NT2/D1 (cell line): ENCODE measurements around the gene MYPOP.

Source experiments
- DNase-seq: peaks from one replicate; pipeline ENCODE4 v3.0.0-alpha.2; 2011; ENCODE audit warnings: low read depth, low spot score
- H3K27me3 ChIP-seq: 2 replicates; pipeline ENCODE4 v1.6.0; 2011; ENCODE audit warnings: mild to moderate bottlenecking; ENCODE audit not compliant: insufficient read length, insufficient read depth
- H3K36me3 ChIP-seq: 2 replicates; pipeline ENCODE4 v1.6.1; 2011; ENCODE audit warnings: mild to moderate bottlenecking, low read length, mixed read lengths; ENCODE audit not compliant: insufficient read depth, insufficient read length
- H3K4me1 ChIP-seq: 2 replicates; pipeline ENCODE4 v1.5.1; 2011; ENCODE audit not compliant: insufficient read depth, insufficient read length
- H3K4me3 ChIP-seq: 2 replicates; pipeline ENCODE4 v1.5.1; 2011; ENCODE audit warnings: low read depth; ENCODE audit not compliant: insufficient read length
- H3K9ac ChIP-seq: 2 replicates; pipeline ENCODE4 v1.6.0; 2011; ENCODE audit warnings: low read depth; ENCODE audit not compliant: insufficient read length
- H3K9me3 ChIP-seq: 2 replicates; pipeline ENCODE4 v1.5.1; 2011; ENCODE audit warnings: mild to moderate bottlenecking, low read length; ENCODE audit not compliant: insufficient read depth
- SUZ12 ChIP-seq: IDR thresholded peaks from 2 replicates; pipeline ENCODE4 v1.6.1; 2011; ENCODE audit not compliant: insufficient read length, insufficient read depth; ENCODE audit errors: extremely low read depth
- YY1 ChIP-seq: IDR thresholded peaks from 2 replicates; pipeline ENCODE4 v1.6.1; 2011; ENCODE audit not compliant: insufficient read length, insufficient read depth
- ZNF274 ChIP-seq: IDR thresholded peaks from 2 replicates; pipeline ENCODE4 v1.6.1; 2011; ENCODE audit warnings: mild to moderate bottlenecking, low read depth, low read length

MYPOP gene

DNA sequence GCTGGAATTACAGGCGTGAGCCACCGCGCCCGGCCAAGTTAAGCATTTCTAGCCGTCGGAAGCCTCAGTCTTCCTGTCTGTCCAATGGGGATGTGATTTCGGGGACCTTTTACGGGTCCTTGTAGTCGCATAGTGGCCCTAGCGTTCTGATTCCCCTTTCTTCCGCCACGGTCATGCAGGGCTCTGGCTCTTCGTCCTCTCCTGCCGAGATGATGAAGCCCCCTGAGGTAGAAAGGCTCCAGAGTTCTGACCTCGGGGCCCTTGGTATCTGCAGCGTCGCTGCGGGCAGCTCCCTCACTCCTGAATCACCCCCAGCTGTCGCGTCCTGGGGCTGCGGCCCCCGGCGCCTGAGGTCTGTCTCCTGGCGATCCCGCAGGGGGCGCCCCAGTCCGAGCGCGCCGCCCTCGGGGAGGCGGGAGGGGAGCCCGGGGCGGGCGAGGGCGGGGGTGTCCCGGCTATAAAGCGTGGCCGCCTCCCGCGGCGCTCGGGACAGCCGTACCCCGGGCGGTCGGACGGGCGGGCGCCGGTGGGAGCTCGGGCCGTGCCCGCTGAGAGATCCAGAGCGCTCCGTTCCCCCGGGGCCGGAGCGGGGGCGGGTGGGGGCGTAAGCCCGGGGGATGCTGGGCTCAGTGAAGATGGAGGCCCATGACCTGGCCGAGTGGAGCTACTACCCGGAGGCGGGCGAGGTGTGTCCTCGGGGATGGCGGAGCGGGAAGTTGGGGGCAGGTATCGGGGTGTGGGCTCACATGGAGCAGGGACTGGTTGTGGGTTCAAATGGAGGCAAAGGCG lies 38.4 kb downstream of the MYPOP start, which contains the start of gene FOXA3:
Gene FOXA3 (plus strand): TSS at position 487 of the 789 bp plus-strand sequence. CDS start 131 bp downstream, at position 618.
- Histone ChIP-seq H3K36me3 (peaks cover 14% of the 10 kb centered on the region), H3K4me1 (peaks cover 6% of the 10 kb centered on the region), H3K9me3 (no peaks in the 10 kb centered on the region), H3K4me3 (peak within 1 kb of the TSS; percentile 88), H3K27me3 (no peaks in the 10 kb centered on the region), H3K9ac (peak within 1 kb of the TSS; percentile 82)
- TF ChIP-seq YY1 (no peak), SUZ12 (no peak), ZNF274 (no peak)
- no peak for DNase-seq

DNA sequence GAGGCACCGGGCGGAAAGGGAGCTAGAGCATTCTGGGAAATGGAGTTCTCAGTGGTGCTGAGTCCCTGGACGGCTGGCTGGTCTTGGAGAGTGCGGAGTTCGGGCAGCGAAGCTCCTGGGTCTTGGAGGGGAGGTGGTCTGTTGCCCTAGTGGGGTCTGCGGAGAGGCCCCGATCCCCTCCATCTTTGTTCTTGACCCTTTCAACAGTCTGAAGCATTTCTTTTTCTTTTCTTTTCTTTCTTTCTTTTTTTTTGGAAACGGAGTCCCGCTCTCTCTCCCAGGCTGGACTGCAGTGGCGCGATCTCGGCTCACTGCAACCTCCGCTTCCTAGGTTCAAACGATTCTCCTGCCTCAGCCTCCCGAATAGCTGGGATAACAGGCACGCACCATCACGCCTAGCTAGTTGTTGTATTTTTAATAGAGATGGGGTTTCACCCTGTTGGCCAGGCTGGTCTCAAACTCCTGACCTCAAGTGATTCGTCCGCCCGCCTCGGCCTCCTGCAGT lies 39.0 kb downstream of the MYPOP start:
- Histone ChIP-seq H3K27me3 (no peaks in the 10 kb centered on the region), H3K4me3 (peak overlapping the region; percentile 88), H3K4me1 (peaks cover 6% of the 10 kb centered on the region), H3K9me3 (no peaks in the 10 kb centered on the region), H3K36me3 (peaks cover 17% of the 10 kb centered on the region), H3K9ac (peak overlapping the region; percentile 67)
- DNase-seq, result no peak
- TF ChIP-seq ZNF274, result no peak
- no peak for TF ChIP-seq YY1
- TF ChIP-seq SUZ12, result no peak

DNA sequence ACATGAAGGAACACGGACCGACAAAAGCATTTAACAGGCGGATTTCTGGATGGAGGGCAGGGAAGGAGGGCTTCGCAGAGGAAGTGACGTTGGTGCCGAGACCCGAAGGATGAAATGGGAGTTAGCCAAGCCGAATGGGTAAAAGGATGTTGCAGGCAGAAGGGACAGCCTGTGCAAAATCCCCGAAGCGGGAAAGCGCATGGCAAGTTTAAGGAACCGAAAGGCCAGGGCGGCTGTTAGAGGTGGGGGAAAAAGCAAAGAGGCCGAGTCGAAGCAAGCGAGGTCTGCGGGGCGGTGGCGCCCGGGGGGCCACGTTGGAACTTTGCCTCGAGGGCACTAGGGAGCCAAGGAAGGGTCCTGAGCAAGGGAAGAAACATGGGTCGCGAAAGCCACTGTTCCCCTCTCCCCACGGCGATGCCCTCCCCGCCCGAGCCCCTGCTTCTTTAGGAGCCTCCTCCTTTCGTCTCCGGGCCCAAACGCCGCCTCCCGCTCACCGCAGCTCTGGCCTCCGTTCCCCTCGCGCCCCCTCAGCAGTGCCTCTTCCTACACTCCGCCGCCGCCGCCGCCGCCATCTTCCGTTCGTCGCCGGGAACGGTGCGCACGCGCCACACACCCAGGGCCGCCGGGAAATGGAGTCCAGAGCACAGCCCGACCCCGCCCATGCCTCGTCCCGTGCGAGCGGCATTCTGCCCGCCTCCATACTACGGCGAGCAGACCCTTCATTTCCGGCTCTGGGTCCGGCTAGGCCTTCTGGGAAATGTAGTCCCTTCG lies 39.7 kb downstream of the MYPOP start, which contains the start of gene SYMPK:
Gene SYMPK (minus strand): TSS at position 584 of the 771 bp plus-strand sequence. CDS start 8,652 bp downstream, outside the sequence.
- no peak for TF ChIP-seq ZNF274
- TF ChIP-seq YY1, result peak; percentile 71
- Histone ChIP-seq H3K36me3 (peaks cover 22% of the 10 kb centered on the region), H3K9me3 (no peaks in the 10 kb centered on the region), H3K9ac (peak within 1 kb of the TSS; percentile 93), H3K27me3 (no peaks in the 10 kb centered on the region), H3K4me1 (peaks cover 6% of the 10 kb centered on the region), H3K4me3 (peak within 1 kb of the TSS; percentile 88)
- peak; percentile 93 for DNase-seq

DNA sequence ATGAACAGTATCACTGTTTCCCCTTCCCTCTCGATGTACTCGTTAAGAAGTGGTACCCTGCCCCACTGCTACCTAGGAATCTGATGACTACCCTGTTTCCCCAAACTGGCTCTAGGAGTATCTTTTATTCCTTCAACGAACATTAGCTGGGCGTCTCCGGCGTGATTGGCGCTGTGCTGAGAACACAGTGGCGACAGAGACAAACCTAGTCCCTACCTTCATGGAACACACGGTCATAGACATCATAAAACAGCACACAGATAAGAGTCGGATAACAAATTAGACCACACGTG lies 40.2 kb downstream of the MYPOP start:
- Histone ChIP-seq H3K4me1 (peaks cover 6% of the 10 kb centered on the region), H3K9ac (peak overlapping the region; percentile 93), H3K36me3 (peaks cover 22% of the 10 kb centered on the region), H3K9me3 (no peaks in the 10 kb centered on the region), H3K27me3 (no peaks in the 10 kb centered on the region), H3K4me3 (peak overlapping the region; percentile 88)
- no peak for TF ChIP-seq SUZ12
- TF ChIP-seq ZNF274, result no peak
- TF ChIP-seq YY1, result no peak
- DNase-seq, result no peak

DNA sequence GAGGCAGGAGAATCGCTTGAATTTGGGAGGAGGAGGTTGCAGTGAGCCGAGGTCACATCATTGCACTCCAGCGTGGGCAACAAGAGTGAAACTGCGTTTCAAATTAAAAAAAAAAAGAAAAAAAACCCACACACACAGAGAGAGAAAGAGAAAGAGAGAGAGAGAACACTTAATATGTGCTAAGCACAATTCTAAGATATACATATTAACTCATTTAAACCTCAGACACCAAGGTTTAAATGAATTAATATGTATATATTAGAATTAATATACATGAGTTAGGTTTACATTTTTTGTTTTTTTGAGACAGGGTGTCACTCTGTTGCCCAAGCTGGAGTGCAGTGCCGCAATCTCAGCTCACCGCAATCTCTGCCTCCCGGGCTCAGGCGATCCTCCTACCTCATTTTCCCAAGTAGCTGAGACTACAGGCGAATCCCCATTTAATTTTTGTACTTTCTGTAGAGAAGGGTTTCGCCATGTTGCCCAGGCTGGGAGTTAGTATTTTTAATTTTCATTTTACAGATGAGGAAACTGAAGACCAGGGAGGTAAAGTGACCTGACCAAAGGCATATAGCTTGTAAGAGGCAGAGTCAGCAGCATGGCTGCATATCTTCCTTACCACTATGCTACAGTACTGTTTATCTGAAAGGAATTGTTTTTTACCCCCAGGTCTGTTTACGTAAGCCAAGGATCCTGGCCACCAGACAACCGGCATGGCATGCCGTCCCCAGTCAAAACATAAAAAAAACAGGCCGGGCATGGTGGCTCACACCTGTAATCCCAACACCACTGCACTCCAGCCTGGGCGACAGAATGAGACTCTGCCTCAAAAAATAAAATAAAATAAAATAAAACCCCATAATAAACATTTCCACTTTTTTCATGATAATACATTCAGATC lies 41.8 kb downstream of the MYPOP start:
- Histone ChIP-seq H3K9ac (no peak overlapping the region), H3K36me3 (peaks cover 29% of the 10 kb centered on the region), H3K9me3 (no peaks in the 10 kb centered on the region), H3K27me3 (no peaks in the 10 kb centered on the region), H3K4me3 (no peak overlapping the region), H3K4me1 (no peaks in the 10 kb centered on the region)
- no peak for DNase-seq
- TF ChIP-seq ZNF274 (no peak), YY1 (no peak), SUZ12 (no peak)

DNA sequence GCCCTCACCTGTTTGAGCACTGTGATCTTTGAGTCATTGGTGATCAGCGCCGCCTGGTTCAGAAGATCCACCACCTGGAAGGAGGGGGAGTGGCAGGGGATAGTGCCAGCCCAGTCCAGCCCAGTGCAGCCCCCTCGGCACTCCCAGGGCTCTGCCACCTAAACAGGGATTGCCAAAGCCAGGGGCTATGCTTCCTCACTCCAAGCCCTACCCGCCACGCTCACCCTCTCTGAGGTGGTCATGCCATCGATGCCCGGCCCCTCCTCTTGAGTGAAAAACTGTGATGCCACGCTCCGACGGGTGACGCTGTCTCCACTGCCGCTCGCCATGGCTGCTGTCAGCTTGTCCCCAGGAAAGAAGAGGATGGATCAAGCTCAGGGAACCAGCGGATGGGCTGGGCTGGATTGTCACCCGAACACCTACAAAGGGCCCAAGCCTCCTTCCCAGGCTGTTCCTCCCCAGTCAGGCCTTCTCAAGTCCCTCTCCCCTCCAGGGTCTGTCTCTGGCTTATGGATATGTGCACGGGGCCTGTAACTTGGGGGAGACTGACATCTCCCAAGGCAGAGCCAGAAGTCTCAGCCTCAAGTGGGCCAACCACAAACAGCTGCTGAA lies 48.1 kb downstream of the MYPOP start:
- no peak overlapping the region for H3K4me3 ChIP-seq
- no peak for DNase-seq
- peaks cover 66% of the 10 kb centered on the region for H3K36me3 ChIP-seq
- no peaks in the 10 kb centered on the region for H3K27me3 ChIP-seq
- no peaks in the 10 kb centered on the region for H3K4me1 ChIP-seq
- H3K9ac ChIP-seq, result no peak overlapping the region
- H3K9me3 ChIP-seq, result no peaks in the 10 kb centered on the region
- no peak for TF ChIP-seq SUZ12
- TF ChIP-seq ZNF274, result no peak
- TF ChIP-seq YY1, result no peak
